ENCODE results near the gene DDB1. TPM values are rescaled to one million over a fixed set of nuclear protein-coding genes. Genes with fewer than 3 reads are reported as not detected.
A peak's percentile ranks its signal among the peaks of the same experiment; 100 is the strongest.

The DDB1 gene
- total and polyA plus RNA-seq, 2 of the 13 experiments (the other 11 are each of a cell fraction or from before 2014, with no cell fraction given): 217 to 266 TPM

DNA sequence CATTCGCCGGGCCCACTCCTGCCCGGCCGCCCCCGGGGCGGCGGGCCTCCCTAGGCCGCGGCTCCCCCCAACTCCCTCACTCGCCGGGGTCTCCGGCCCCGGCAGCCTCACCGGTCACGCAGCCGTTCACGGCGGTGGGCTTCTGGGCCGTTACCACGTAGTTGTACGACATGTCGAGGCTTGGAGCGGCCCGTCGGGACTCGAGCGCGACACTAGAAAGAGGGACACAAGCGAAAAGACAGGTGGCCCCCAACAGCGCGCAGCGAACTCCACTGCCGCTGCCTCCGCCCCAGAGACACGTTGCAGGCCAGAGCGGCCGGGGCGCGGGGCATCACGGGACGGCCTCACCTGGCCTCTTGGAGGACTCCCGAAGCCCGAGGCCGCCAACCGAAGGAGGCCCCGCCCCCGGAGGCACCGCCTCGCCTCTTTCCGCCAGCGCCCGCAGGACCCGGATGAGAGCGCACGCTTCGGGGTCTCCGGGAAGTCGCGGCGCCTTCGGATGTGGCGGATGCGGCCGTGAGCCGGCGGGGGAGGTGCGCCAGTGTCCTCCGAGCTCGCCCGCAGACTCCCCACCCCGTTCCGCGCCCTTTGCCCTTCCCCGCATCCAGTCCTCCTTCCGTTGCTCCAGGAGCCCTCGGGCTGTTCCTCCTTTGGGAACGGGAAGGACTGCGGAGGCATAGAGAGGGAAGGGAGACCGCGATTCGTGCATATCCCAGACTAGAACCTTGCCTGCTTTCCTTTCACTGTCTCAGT is at the start of gene DDB1, which contains the start of gene TKFC (continued):
- TF ChIP-seq ZZZ3 (CRISPR knock-in tag; IDR thresholded peaks at IDR 0.05; ENCODE audit: borderline replicate concordance): peak; percentile 39; the same call in 1 of the 2 replicates
- TF ChIP-seq HNRNPL (IDR thresholded peaks at IDR 0.05; ENCODE audit: low read depth, low read length): no peak
- peak; percentile 61; the same call in 1 of the 2 replicates for TF ChIP-seq TBX2 (CRISPR knock-in tag; IDR thresholded peaks at IDR 0.05; ENCODE audit: borderline replicate concordance)
- peak; percentile 64; the same call in 1 of the 2 replicates for TF ChIP-seq ZKSCAN8 (CRISPR knock-in tag; IDR thresholded peaks at IDR 0.05; ENCODE audit: borderline replicate concordance)
- peak; percentile 92; the same call in 1 of the 2 replicates for TF ChIP-seq ZNF543 (CRISPR knock-in tag; IDR thresholded peaks at IDR 0.05)
- no peak for TF ChIP-seq MBD4 (IDR thresholded peaks at IDR 0.05; ENCODE audit: borderline replicate concordance, low read length)
- no peak for TF ChIP-seq ZNF879 (CRISPR knock-in tag; IDR thresholded peaks at IDR 0.05)
- TF ChIP-seq, protein P1, sequence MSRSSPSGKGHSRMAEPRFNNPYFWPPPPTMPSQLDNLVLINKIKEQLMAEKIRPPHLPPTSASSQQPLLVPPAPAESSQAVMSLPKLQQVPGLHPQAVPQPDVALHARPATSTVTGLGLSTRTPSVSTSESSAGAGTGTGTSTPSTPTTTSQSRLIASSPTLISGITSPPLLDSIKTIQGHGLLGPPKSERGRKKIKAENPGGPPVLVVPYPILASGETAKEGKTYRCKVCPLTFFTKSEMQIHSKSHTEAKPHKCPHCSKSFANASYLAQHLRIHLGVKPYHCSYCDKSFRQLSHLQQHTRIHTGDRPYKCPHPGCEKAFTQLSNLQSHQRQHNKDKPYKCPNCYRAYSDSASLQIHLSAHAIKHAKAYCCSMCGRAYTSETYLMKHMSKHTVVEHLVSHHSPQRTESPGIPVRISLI (CRISPR knock-in tag; IDR thresholded peaks at IDR 0.05; ENCODE audit: borderline replicate concordance): no peak
- TF ChIP-seq FOXP1 (IDR thresholded peaks at IDR 0.05): no peak
- no peak for TF ChIP-seq FOXP1 (CRISPR knock-in tag; IDR thresholded peaks at IDR 0.05)
- TF ChIP-seq, protein P2, sequence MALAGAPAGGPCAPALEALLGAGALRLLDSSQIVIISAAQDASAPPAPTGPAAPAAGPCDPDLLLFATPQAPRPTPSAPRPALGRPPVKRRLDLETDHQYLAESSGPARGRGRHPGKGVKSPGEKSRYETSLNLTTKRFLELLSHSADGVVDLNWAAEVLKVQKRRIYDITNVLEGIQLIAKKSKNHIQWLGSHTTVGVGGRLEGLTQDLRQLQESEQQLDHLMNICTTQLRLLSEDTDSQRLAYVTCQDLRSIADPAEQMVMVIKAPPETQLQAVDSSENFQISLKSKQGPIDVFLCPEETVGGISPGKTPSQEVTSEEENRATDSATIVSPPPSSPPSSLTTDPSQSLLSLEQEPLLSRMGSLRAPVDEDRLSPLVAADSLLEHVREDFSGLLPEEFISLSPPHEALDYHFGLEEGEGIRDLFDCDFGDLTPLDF (CRISPR knock-in tag; IDR thresholded peaks at IDR 0.05): no peak; the same call in none of the 2 replicates
- TF ChIP-seq TARDBP (CRISPR knock-in tag; IDR thresholded peaks at IDR 0.05): peak; percentile 92
- TF ChIP-seq, protein P3, sequence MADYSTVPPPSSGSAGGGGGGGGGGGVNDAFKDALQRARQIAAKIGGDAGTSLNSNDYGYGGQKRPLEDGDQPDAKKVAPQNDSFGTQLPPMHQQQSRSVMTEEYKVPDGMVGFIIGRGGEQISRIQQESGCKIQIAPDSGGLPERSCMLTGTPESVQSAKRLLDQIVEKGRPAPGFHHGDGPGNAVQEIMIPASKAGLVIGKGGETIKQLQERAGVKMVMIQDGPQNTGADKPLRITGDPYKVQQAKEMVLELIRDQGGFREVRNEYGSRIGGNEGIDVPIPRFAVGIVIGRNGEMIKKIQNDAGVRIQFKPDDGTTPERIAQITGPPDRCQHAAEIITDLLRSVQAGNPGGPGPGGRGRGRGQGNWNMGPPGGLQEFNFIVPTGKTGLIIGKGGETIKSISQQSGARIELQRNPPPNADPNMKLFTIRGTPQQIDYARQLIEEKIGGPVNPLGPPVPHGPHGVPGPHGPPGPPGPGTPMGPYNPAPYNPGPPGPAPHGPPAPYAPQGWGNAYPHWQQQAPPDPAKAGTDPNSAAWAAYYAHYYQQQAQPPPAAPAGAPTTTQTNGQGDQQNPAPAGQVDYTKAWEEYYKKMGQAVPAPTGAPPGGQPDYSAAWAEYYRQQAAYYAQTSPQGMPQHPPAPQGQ (CRISPR knock-in tag; IDR thresholded peaks at IDR 0.05; ENCODE audit: borderline replicate concordance): no peak; the same call in 1 of the 2 replicates
- TF ChIP-seq ZNF674 (CRISPR knock-in tag; IDR thresholded peaks at IDR 0.05; ENCODE audit: low read depth): no peak
- TF ChIP-seq, protein P4, sequence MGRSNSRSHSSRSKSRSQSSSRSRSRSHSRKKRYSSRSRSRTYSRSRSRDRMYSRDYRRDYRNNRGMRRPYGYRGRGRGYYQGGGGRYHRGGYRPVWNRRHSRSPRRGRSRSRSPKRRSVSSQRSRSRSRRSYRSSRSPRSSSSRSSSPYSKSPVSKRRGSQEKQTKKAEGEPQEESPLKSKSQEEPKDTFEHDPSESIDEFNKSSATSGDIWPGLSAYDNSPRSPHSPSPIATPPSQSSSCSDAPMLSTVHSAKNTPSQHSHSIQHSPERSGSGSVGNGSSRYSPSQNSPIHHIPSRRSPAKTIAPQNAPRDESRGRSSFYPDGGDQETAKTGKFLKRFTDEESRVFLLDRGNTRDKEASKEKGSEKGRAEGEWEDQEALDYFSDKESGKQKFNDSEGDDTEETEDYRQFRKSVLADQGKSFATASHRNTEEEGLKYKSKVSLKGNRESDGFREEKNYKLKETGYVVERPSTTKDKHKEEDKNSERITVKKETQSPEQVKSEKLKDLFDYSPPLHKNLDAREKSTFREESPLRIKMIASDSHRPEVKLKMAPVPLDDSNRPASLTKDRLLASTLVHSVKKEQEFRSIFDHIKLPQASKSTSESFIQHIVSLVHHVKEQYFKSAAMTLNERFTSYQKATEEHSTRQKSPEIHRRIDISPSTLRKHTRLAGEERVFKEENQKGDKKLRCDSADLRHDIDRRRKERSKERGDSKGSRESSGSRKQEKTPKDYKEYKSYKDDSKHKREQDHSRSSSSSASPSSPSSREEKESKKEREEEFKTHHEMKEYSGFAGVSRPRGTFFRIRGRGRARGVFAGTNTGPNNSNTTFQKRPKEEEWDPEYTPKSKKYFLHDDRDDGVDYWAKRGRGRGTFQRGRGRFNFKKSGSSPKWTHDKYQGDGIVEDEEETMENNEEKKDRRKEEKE (IDR thresholded peaks at IDR 0.05): no peak
- TF ChIP-seq ZSCAN21 (CRISPR knock-in tag; IDR thresholded peaks at IDR 0.05; ENCODE audit: borderline replicate concordance): peak; percentile 14; the same call in 1 of the 2 replicates
- TF ChIP-seq KMT2B (CRISPR knock-in tag; IDR thresholded peaks at IDR 0.05): peak; percentile 93
- no peak; the same call in 1 of the 2 replicates for TF ChIP-seq ZBTB38 (CRISPR knock-in tag; IDR thresholded peaks at IDR 0.05)
- TF ChIP-seq, protein P5, sequence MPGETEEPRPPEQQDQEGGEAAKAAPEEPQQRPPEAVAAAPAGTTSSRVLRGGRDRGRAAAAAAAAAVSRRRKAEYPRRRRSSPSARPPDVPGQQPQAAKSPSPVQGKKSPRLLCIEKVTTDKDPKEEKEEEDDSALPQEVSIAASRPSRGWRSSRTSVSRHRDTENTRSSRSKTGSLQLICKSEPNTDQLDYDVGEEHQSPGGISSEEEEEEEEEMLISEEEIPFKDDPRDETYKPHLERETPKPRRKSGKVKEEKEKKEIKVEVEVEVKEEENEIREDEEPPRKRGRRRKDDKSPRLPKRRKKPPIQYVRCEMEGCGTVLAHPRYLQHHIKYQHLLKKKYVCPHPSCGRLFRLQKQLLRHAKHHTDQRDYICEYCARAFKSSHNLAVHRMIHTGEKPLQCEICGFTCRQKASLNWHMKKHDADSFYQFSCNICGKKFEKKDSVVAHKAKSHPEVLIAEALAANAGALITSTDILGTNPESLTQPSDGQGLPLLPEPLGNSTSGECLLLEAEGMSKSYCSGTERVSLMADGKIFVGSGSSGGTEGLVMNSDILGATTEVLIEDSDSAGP (CRISPR knock-in tag; IDR thresholded peaks at IDR 0.05; ENCODE audit: borderline replicate concordance): peak; percentile 79
- 0 out of 2 replicates have a peak, but pooled peaks have one; percentile 50 for TF ChIP-seq AKAP8 (CRISPR knock-in tag; IDR thresholded peaks at IDR 0.05)
- TF ChIP-seq KLF16 (CRISPR knock-in tag; IDR thresholded peaks at IDR 0.05): peak in 1 of 2 experiments; percentile 94; a peak in 2 of 4 replicates
